ENCODE measurements around the gene MREG.
A peak's percentile ranks its signal among the peaks of the same experiment; 100 is the strongest.
"Not testable (repeated sequence)": the region's sequence is repeated elsewhere in the genome, so short reads cannot be mapped to it uniquely, and the experiment has no call there.

MREG gene

GRCh38 chr2:216014006-216014405, 655 bp upstream of the MREG start:
- TF ChIP-seq CTCF (IDR thresholded peaks at IDR 0.05; ENCODE audit: low read depth, low read length), result no peak
- H3K4me3 ChIP-seq (ENCODE audit: low read depth, low read length), result no peak overlapping the region; the same call in 1 of the 2 replicates

- TF ChIP-seq CTCF (IDR thresholded peaks at IDR 0.05; ENCODE audit: low read depth, low read length), result no peak
- peak overlapping the region; percentile 68 for H3K4me3 ChIP-seq (ENCODE audit: low read depth, low read length)
Measured at GRCh38 chr2:216012830-216013079, 596 bp downstream of the MREG start.

- H3K4me3 ChIP-seq (ENCODE audit: low read depth, low read length), result no peak overlapping the region; the same call in 1 of the 2 replicates
- no peak for TF ChIP-seq CTCF (IDR thresholded peaks at IDR 0.05; ENCODE audit: low read depth, low read length)
Measured at GRCh38 chr2:216012133-216012829, 1.1 kb downstream of the MREG start.

GRCh38 chr2:216009215-216009614, 4.1 kb downstream of the MREG start:
- not testable (repeated sequence) for H3K4me3 ChIP-seq (ENCODE audit: low read depth, low read length)

- no peak overlapping the region for H3K4me3 ChIP-seq (ENCODE audit: low read depth, low read length)
- no peak for TF ChIP-seq CTCF (IDR thresholded peaks at IDR 0.05; ENCODE audit: low read depth, low read length)
Measured at GRCh38 chr2:216008387-216008786, 5.0 kb downstream of the MREG start.

- no peak for TF ChIP-seq CTCF (IDR thresholded peaks at IDR 0.05; ENCODE audit: low read depth, low read length)
- H3K4me3 ChIP-seq (ENCODE audit: low read depth, low read length), result no peak overlapping the region
Measured at GRCh38 chr2:216006164-216006663, 7.1 kb downstream of the MREG start.

- no peak overlapping the region for H3K4me3 ChIP-seq (ENCODE audit: low read depth, low read length)
- TF ChIP-seq CTCF (IDR thresholded peaks at IDR 0.05; ENCODE audit: low read depth, low read length), result no peak
Measured at GRCh38 chr2:216004697-216005283, 8.6 kb downstream of the MREG start.

Measured in WI38 (cell line).